Measurements from ENCODE around the gene MYH10. TPM values are rescaled to one million over a fixed set of nuclear protein-coding genes. Genes with fewer than 3 reads are reported as not detected.

MYH10 gene
- total and polyA plus RNA-seq, 4 donors, result 9.1 to 79.1 (median 25.9) TPM

- TF ChIP-seq, protein P1, sequence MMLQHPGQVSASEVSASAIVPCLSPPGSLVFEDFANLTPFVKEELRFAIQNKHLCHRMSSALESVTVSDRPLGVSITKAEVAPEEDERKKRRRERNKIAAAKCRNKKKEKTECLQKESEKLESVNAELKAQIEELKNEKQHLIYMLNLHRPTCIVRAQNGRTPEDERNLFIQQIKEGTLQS (IDR thresholded peaks at IDR 0.05), result no peak
- TF ChIP-seq FOXA1 (IDR thresholded peaks at IDR 0.05) (no peak), GABPA (IDR thresholded peaks at IDR 0.05 in 1 of 2, conservative IDR thresholded peaks at IDR 0.05 in 1 of 2) (no peak), EGR1 (IDR thresholded peaks at IDR 0.05; ENCODE audit: low read depth in 2 of 2) (no peak), NR2F2 (IDR thresholded peaks at IDR 0.05) (no peak), HNF4G (IDR thresholded peaks at IDR 0.05) (no peak)
- TF ChIP-seq, protein P2, sequence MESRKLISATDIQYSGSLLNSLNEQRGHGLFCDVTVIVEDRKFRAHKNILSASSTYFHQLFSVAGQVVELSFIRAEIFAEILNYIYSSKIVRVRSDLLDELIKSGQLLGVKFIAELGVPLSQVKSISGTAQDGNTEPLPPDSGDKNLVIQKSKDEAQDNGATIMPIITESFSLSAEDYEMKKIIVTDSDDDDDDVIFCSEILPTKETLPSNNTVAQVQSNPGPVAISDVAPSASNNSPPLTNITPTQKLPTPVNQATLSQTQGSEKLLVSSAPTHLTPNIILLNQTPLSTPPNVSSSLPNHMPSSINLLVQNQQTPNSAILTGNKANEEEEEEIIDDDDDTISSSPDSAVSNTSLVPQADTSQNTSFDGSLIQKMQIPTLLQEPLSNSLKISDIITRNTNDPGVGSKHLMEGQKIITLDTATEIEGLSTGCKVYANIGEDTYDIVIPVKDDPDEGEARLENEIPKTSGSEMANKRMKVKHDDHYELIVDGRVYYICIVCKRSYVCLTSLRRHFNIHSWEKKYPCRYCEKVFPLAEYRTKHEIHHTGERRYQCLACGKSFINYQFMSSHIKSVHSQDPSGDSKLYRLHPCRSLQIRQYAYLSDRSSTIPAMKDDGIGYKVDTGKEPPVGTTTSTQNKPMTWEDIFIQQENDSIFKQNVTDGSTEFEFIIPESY (IDR thresholded peaks at IDR 0.05), result no peak
Observed at GRCh38 chr17:8631554-8631877, 991 bp upstream of the MYH10 start (continued).

- Histone ChIP-seq H3K36me3 (ENCODE audit: control insufficient read depth in 4 of 4, insufficient read depth in 3 of 4, low read depth in 1 of 4, low read length in 3 of 4) (no peaks in the 10 kb centered on the region), H3K9me3 (ENCODE audit: control insufficient read depth in 4 of 4, low read length in 3 of 4) (no peaks in the 10 kb centered on the region), H3K27me3 (ENCODE audit: control insufficient read depth in 4 of 4, insufficient read depth in 4 of 4, low read length in 3 of 4) (no peaks in the 10 kb centered on the region), H3K4me3 (ENCODE audit: low read depth in 1 of 3, low read length in 3 of 3) (peak overlapping the region; percentile 79 to 95 (median 83)), H3K4me1 (ENCODE audit: control insufficient read depth in 4 of 4, insufficient read depth in 4 of 4, low read length in 3 of 4) (peaks cover 3 to 21% (median 6%) of the 10 kb centered on the region in 4 donors), H3K9ac (ENCODE audit: low read depth in 1 of 2, low read length in 2 of 2) (peak overlapping the region; percentile 66 to 70), H3K27ac (ENCODE audit: low read depth in 1 of 2, low read length in 2 of 2) (peak overlapping the region; percentile 70 to 96)
- WGBS, result under 1% methylated on average over 85 of the region's 85 CpGs
- TF ChIP-seq FOXA1 (IDR thresholded peaks at IDR 0.05) (no peak), HNF4G (IDR thresholded peaks at IDR 0.05) (no peak), EGR1 (IDR thresholded peaks at IDR 0.05; ENCODE audit: low read depth in 2 of 2) (peak; percentile 65 to 69), YY1 (IDR thresholded peaks at IDR 0.05) (no peak), RAD21 (IDR thresholded peaks at IDR 0.05) (peak in 1 of 2 donors; percentile 38), NR2F2 (IDR thresholded peaks at IDR 0.05) (no peak), CTCF (IDR thresholded peaks at IDR 0.05; ENCODE audit: low read depth, low read length, missing input control) (peak; percentile 24), SP1 (IDR thresholded peaks at IDR 0.05) (peak; percentile 92), GABPA (IDR thresholded peaks at IDR 0.05 in 1 of 2, conservative IDR thresholded peaks at IDR 0.05 in 1 of 2) (no peak), JUND (IDR thresholded peaks at IDR 0.05) (no peak)
- TF ChIP-seq, protein P3, sequence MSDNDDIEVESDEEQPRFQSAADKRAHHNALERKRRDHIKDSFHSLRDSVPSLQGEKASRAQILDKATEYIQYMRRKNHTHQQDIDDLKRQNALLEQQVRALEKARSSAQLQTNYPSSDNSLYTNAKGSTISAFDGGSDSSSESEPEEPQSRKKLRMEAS (IDR thresholded peaks at IDR 0.05), result no peak
- TF ChIP-seq, protein P1 (IDR thresholded peaks at IDR 0.05), result no peak
- peak; percentile 96 for DNase-seq (ENCODE audit: low spot score)
Observed at GRCh38 chr17:8630802-8631553, 453 bp upstream of the MYH10 start.

Measured in liver (tissue), 9 donors.